GM21360 (cell line): ENCODE measurements around the gene NEUROG1.
"Not testable (repeated sequence)": the region's sequence is repeated elsewhere in the genome, so short reads cannot be mapped to it uniquely, and the experiment has no call there.

Experiments used
- ATAC-seq: cut with Tn5 transposase; IDR thresholded peaks from one replicate; pipeline ENCODE4 v1.9.1; 2021; ENCODE audit warnings: mild to moderate bottlenecking, moderate library complexity; ENCODE audit not compliant: unreplicated experiment

The NEUROG1 gene

GRCh38 chr5:135497971-135498636 is 37.7 kb downstream of the NEUROG1 start:
- ATAC-seq: no peak

- not testable (repeated sequence) for ATAC-seq
Measured at GRCh38 chr5:135495531-135495930, 40.2 kb downstream of the NEUROG1 start.

GRCh38 chr5:135494196-135494595 is 41.6 kb downstream of the NEUROG1 start:
- no peak for ATAC-seq

GRCh38 chr5:135493406-135494180 is 42.2 kb downstream of the NEUROG1 start:
- ATAC-seq: no peak

GRCh38 chr5:135492319-135492626 is 43.5 kb downstream of the NEUROG1 start:
- ATAC-seq: no peak

GRCh38 chr5:135491552-135492318 is 44.0 kb downstream of the NEUROG1 start:
- ATAC-seq: no peak

GRCh38 chr5:135491038-135491551 is 44.7 kb downstream of the NEUROG1 start:
- no peak for ATAC-seq

GRCh38 chr5:135490245-135491037 is 45.3 kb downstream of the NEUROG1 start:
- ATAC-seq: no peak

GRCh38 chr5:135489466-135490244 is 46.1 kb downstream of the NEUROG1 start:
- ATAC-seq: no peak

- ATAC-seq: no peak
Measured at GRCh38 chr5:135488727-135489465, 46.9 kb downstream of the NEUROG1 start.

- ATAC-seq: no peak
Measured at GRCh38 chr5:135487839-135488514, 47.8 kb downstream of the NEUROG1 start.

- no peak for ATAC-seq
Measured at GRCh38 chr5:135487037-135487395, 48.7 kb downstream of the NEUROG1 start.

GRCh38 chr5:135486131-135487036 is 49.4 kb downstream of the NEUROG1 start:
- no peak for ATAC-seq

- no peak for ATAC-seq
Measured at GRCh38 chr5:135484674-135485086, 51.1 kb downstream of the NEUROG1 start.
